Mesenchymal stem cell (in vitro differentiated cells and primary cell): ENCODE results near the gene IGFBP2.

Experiments used
- DNase-seq: peaks from one replicate; pipeline ENCODE4 v3.0.0-alpha.2; 2013
- H2AFZ ChIP-seq: one replicate; pipeline ENCODE4 v1.6.1; 2013; ENCODE audit warnings: low read depth, mild to moderate bottlenecking, control low read depth, inconsistent platforms, low read length, moderate library complexity
- H2AK5ac ChIP-seq: 2 replicates; pipeline ENCODE4 v1.6.1; 2013; ENCODE audit warnings: low read length, moderate library complexity, mild to moderate bottlenecking, inconsistent platforms; ENCODE audit not compliant: severe bottlenecking
- H2BK120ac ChIP-seq: one replicate; pipeline ENCODE4 v1.6.1; 2013; ENCODE audit warnings: low read depth, mild to moderate bottlenecking, inconsistent platforms, low read length, moderate library complexity
- H2BK12ac ChIP-seq, 2 experiments: one replicate each; pipeline ENCODE4 v1.6.1; 2013; ENCODE audit warnings: inconsistent platforms in 2 of 2, low read length in 2 of 2, mild to moderate bottlenecking in 2 of 2, moderate library complexity in 2 of 2, control low read depth in 1 of 2
- H2BK15ac ChIP-seq: one replicate; pipeline ENCODE4 v1.6.1; 2013; ENCODE audit warnings: mild to moderate bottlenecking, low read depth, inconsistent platforms; ENCODE audit not compliant: poor library complexity, severe bottlenecking
- H2BK5ac ChIP-seq: 2 replicates; pipeline ENCODE4 v1.6.1; 2013; ENCODE audit warnings: low read depth, mild to moderate bottlenecking, low read length, control low read depth, inconsistent platforms; ENCODE audit not compliant: poor library complexity, severe bottlenecking
- H3K14ac ChIP-seq, 2 experiments: one replicate each; pipeline ENCODE4 v1.6.1; 2013; ENCODE audit warnings: inconsistent platforms in 2 of 2, low read length in 2 of 2, control low read depth in 1 of 2, mild to moderate bottlenecking in 1 of 2, moderate library complexity in 1 of 2
- H3K18ac ChIP-seq, 2 experiments: one replicate each; pipeline ENCODE4 v1.6.1; 2013; ENCODE audit warnings: inconsistent platforms in 2 of 2, low read length in 2 of 2, control low read depth in 1 of 2, low read depth in 1 of 2, mild to moderate bottlenecking in 1 of 2
- H3K23ac ChIP-seq, 2 experiments: one replicate each; pipeline ENCODE4 v1.6.1; 2013; ENCODE audit warnings: inconsistent platforms in 2 of 2, low read length in 2 of 2, mild to moderate bottlenecking in 2 of 2, moderate library complexity in 2 of 2, control low read depth in 1 of 2
- H3K27ac ChIP-seq: 2 replicates; pipeline ENCODE4 v1.5.1; 2013; ENCODE audit warnings: mild to moderate bottlenecking, moderate library complexity, low read length, control low read depth, inconsistent platforms; ENCODE audit not compliant: poor library complexity, severe bottlenecking
- H3K27me3 ChIP-seq, 2 experiments: 2 replicates each; pipeline versions ENCODE4 v1.6.1 to v1.7.0; 2013; ENCODE audit warnings: low read length in 2 of 2, mild to moderate bottlenecking in 2 of 2, moderate library complexity in 2 of 2, control low read depth in 1 of 2, inconsistent platforms in 1 of 2; ENCODE audit not compliant: control insufficient read depth in 1 of 2, insufficient read depth in 1 of 2
- H3K36me3 ChIP-seq, 2 experiments: 2 replicates each; pipeline versions ENCODE4 v1.6.1 to v1.7.0; 2013; ENCODE audit warnings: low read length in 2 of 2, control low read depth in 1 of 2, inconsistent platforms in 1 of 2, low read depth in 1 of 2, mild to moderate bottlenecking in 1 of 2; ENCODE audit not compliant: insufficient read depth in 2 of 2, control insufficient read depth in 1 of 2
- H3K4ac ChIP-seq, 2 experiments: one replicate each; pipeline ENCODE4 v1.6.1; 2013; ENCODE audit warnings: inconsistent platforms in 2 of 2, low read length in 2 of 2, mild to moderate bottlenecking in 2 of 2, moderate library complexity in 2 of 2, control low read depth in 1 of 2, low read depth in 1 of 2
- H3K4me1 ChIP-seq: 2 replicates; pipeline ENCODE4 v1.6.1; 2013; ENCODE audit warnings: low read depth, low read length, control low read depth; ENCODE audit not compliant: control insufficient read depth, insufficient read depth
- H3K4me2 ChIP-seq: 2 replicates; pipeline ENCODE4 v1.6.1; 2013; ENCODE audit warnings: low read length, mild to moderate bottlenecking, inconsistent platforms; ENCODE audit not compliant: poor library complexity, severe bottlenecking
- H3K4me3 ChIP-seq, 2 experiments: 2 replicates each; pipeline versions ENCODE4 v1.5.1 to v1.7.0; 2013; ENCODE audit warnings: low read length in 2 of 2, mild to moderate bottlenecking in 2 of 2, control low read depth in 1 of 2, low read depth in 1 of 2; ENCODE audit not compliant: insufficient read depth in 1 of 2
- H3K79me1 ChIP-seq: replicated peaks from 2 replicates; pipeline ENCODE4 v1.6.1; 2013; ENCODE audit warnings: mild to moderate bottlenecking, control low read depth, low read length, inconsistent platforms; ENCODE audit not compliant: poor library complexity, severe bottlenecking
- H3K9ac ChIP-seq: 2 replicates; pipeline ENCODE4 v1.7.0; 2013; ENCODE audit warnings: mild to moderate bottlenecking, low read length, moderate library complexity
- H3K9me3 ChIP-seq: 2 replicates; pipeline ENCODE4 v1.7.0; 2013; ENCODE audit warnings: mild to moderate bottlenecking, low read length; ENCODE audit not compliant: control insufficient read depth
- H4K8ac ChIP-seq: one replicate; pipeline ENCODE4 v1.6.1; 2013; ENCODE audit warnings: inconsistent platforms, mild to moderate bottlenecking, low read length, moderate library complexity
- H4K91ac ChIP-seq: one replicate; pipeline ENCODE4 v1.6.1; 2013; ENCODE audit warnings: mild to moderate bottlenecking, low read length, inconsistent platforms
- WGBS: methylation state at CpG from one replicate; pipeline ENCODE4 v1.1.7; 2013; ENCODE audit warnings: mixed read lengths; 5-methylcytosine and 5-hydroxymethylcytosine counted together

Gene IGFBP2

GRCh38 chr2:216689397-216689796, 56.2 kb downstream of the IGFBP2 start:
- Histone ChIP-seq H3K4me1 (peaks cover 22% of the 10 kb centered on the region), H3K79me1 (peaks cover 9% of the 10 kb centered on the region), H3K27ac (no peak overlapping the region), H3K14ac (no peak overlapping the region), H3K18ac (no peak overlapping the region), H2AK5ac (no peak overlapping the region), H3K36me3 (peaks cover 16 to 57% of the 10 kb centered on the region in 2 experiments), H4K91ac (peak overlapping the region; percentile 43), H2BK15ac (no peak overlapping the region), H3K4me3 (peak overlapping the region in 1 of 2 experiments; percentile 68), H3K9me3 (no peaks in the 10 kb centered on the region), H3K23ac (no peak overlapping the region), H3K4me2 (no peak overlapping the region), H3K4ac (no peak overlapping the region), H2AFZ (no peak overlapping the region), H3K9ac (peak overlapping the region; percentile 82), H2BK5ac (no peak overlapping the region), H4K8ac (no peak overlapping the region), H2BK12ac (no peak overlapping the region), H2BK120ac (no peak overlapping the region), H3K27me3 (no peaks in the 10 kb centered on the region)
- 94% methylated on average over 2 of the region's 3 CpGs for WGBS
- DNase-seq: no peak

GRCh38 chr2:216690456-216690852, 57.2 kb downstream of the IGFBP2 start:
- H2BK120ac ChIP-seq: no peak overlapping the region
- H3K18ac ChIP-seq: peak overlapping the region in 1 of 2 experiments; percentile 86
- peak overlapping the region in 1 of 2 experiments; percentile 75 for H2BK12ac ChIP-seq
- no peak overlapping the region for H2BK15ac ChIP-seq
- H2AK5ac ChIP-seq: no peak overlapping the region
- H3K14ac ChIP-seq: peak overlapping the region in 1 of 2 experiments; percentile 39
- H3K4me3 ChIP-seq: peak overlapping the region; percentile 7 to 68
- peaks cover 28% of the 10 kb centered on the region for H3K4me1 ChIP-seq
- H2BK5ac ChIP-seq: no peak overlapping the region
- peak overlapping the region; percentile 47 for H4K91ac ChIP-seq
- H3K27me3 ChIP-seq: no peaks in the 10 kb centered on the region
- H3K4me2 ChIP-seq: peak overlapping the region; percentile 35
- H3K9me3 ChIP-seq: no peaks in the 10 kb centered on the region
- H3K27ac ChIP-seq: no peak overlapping the region
- H3K4ac ChIP-seq: no peak overlapping the region
- H3K79me1 ChIP-seq: peaks cover 9% of the 10 kb centered on the region
- H3K9ac ChIP-seq: peak overlapping the region; percentile 82
- H3K23ac ChIP-seq: no peak overlapping the region
- H2AFZ ChIP-seq: no peak overlapping the region
- no peak for DNase-seq
- H4K8ac ChIP-seq: peak overlapping the region; percentile 52
- 37% methylated on average over 5 of the region's 6 CpGs for WGBS
- peaks cover 14 to 48% of the 10 kb centered on the region in 2 experiments for H3K36me3 ChIP-seq

- Histone ChIP-seq H3K23ac (no peak overlapping the region), H3K4me2 (peak overlapping the region; percentile 59), H3K4me3 (peak overlapping the region; percentile 23 to 89), H3K27me3 (no peaks in the 10 kb centered on the region), H3K4me1 (peaks cover 30% of the 10 kb centered on the region), H3K9ac (peak overlapping the region; percentile 95), H2AK5ac (no peak overlapping the region), H2BK120ac (no peak overlapping the region), H2AFZ (no peak overlapping the region), H3K36me3 (peaks cover 12 to 42% of the 10 kb centered on the region in 2 experiments), H3K18ac (no peak overlapping the region), H4K91ac (no peak overlapping the region), H2BK5ac (no peak overlapping the region), H3K4ac (peak overlapping the region in 1 of 2 experiments; percentile 33), H4K8ac (no peak overlapping the region), H3K9me3 (no peaks in the 10 kb centered on the region), H2BK15ac (no peak overlapping the region), H3K27ac (peak overlapping the region; percentile 4), H3K79me1 (peaks cover 9% of the 10 kb centered on the region), H3K14ac (no peak overlapping the region), H2BK12ac (no peak overlapping the region)
- DNase-seq: peak; percentile 91
- WGBS: 20% methylated on average over 13 of the region's 23 CpGs
Measured at GRCh38 chr2:216690853-216691741, 57.9 kb downstream of the IGFBP2 start.

- Histone ChIP-seq H3K79me1 (peaks cover 7% of the 10 kb centered on the region), H3K9ac (peak overlapping the region; percentile 95), H4K91ac (no peak overlapping the region), H3K14ac (no peak overlapping the region), H3K36me3 (peaks cover 12 to 26% of the 10 kb centered on the region in 2 experiments), H3K9me3 (no peaks in the 10 kb centered on the region), H2AFZ (peak overlapping the region; percentile 33), H3K4ac (no peak overlapping the region), H2BK15ac (no peak overlapping the region), H3K4me2 (peak overlapping the region; percentile 75), H3K27me3 (no peaks in the 10 kb centered on the region), H3K23ac (no peak overlapping the region), H3K27ac (peak overlapping the region; percentile 14), H2BK12ac (no peak overlapping the region), H2BK120ac (no peak overlapping the region), H3K4me3 (peak overlapping the region; percentile 51 to 89), H2BK5ac (no peak overlapping the region), H2AK5ac (no peak overlapping the region), H4K8ac (no peak overlapping the region), H3K4me1 (peaks cover 29% of the 10 kb centered on the region), H3K18ac (no peak overlapping the region)
- peak; percentile 85 for DNase-seq
- 0% methylated on average over 17 of the region's 28 CpGs for WGBS
Measured at GRCh38 chr2:216692636-216693413, 59.6 kb downstream of the IGFBP2 start.
